GM21381 (cell line): Measurements from ENCODE around the gene ZFAND5.

Experiments
- ATAC-seq: cut with Tn5 transposase; IDR thresholded peaks from one replicate; pipeline ENCODE4 v1.9.1; 2021; ENCODE audit warnings: mild to moderate bottlenecking, moderate library complexity; ENCODE audit not compliant: unreplicated experiment

ZFAND5 gene

DNA sequence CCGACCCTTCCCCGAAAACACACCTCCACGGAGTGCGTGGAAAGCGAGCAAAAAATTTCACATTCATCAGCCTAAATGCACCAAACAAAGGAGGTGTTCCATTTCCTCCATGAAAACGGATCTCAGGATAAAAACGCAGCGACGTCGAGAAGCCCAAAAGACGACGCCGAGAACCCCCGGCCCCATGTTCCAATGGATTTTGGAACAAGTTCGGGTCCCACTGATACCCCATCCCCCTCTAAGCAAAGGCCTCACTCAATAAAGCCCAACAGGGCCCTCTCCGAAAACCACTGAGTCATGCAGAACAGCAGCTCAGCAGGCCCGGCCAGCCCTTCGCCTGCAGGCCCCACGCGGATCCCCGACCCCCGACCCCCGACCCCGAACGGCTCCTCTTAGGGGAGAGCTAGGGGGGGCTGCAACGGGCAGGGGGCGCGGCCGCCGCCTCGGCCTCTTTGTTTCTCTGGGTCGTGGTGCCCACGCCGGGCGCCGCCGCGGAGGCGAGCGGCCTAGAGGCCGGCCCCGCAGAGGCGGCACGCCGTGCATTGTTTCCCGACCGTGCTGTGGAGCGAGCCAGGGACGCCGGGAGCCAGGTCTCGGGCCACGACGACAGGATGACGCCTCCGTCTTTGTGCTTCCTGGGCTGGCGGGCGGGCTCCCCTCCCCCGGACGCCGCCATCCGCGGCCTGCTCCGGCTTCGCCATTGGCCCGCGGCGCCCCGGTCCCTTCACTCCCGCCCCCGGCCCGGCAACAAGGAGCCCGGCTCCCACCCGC, 915 bp downstream of the ZFAND5 start:
- ATAC-seq = peak; percentile 38

DNA sequence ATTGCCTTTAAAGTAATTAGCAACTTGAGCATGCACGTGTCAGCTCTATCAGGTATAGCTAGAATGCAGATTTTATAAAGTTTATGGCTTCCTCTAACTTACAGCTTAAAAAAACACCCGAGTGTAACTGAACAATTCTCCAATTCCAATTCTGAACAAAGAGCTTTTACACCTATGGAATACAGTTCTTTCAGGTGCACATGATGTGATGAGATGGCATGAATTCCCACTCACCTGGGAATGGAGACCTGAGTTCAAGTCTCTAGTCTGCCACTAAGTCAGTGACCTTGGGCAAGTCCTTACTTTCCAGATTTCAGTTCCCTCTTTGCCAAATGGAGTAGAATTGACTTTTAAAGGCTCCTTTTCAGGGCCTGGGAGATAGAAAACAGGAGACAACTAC, 1.8 kb downstream of the ZFAND5 start:
- ATAC-seq = no peak

DNA sequence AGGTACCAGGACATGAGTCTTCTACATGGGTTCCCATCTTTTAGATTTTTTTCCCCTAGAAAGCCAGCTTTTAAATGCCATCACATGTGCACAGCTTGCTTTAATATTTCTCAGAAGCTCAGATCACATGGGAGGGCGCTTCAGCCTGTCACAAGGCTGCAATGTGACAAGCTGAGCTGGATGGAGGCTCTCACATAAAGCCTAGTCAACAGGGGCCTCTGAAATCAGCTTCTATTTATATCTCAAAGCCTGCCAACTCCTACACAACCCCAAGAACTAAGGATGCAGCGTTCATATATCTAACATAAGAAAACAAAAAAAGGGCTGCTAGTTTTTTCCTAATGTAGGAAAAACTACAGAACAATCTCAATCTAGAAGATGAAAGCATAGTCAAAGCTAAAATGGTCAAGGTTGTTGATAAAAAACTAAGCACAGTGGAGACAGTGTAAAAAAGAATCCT, 2.3 kb downstream of the ZFAND5 start:
- ATAC-seq = peak; percentile 34

DNA sequence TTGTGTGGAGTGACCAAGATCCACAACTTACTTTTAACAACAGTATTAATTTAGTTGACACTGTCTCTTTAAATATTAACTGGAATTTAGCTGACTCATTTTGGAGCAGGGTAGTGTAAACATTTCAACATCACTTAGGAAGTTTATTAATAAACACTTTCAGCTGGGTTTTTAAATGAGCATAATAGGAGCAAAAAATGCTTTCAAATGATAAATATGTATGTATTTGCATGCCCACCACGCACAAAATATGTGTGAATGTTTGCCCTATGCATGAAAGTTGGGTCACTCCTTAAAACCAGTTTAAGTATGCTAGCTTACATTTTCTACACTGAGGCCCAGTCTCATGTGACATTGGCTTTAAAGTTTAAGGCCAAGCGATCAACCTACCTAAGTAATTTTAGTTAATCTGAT, 2.9 kb downstream of the ZFAND5 start:
- ATAC-seq = no peak

DNA sequence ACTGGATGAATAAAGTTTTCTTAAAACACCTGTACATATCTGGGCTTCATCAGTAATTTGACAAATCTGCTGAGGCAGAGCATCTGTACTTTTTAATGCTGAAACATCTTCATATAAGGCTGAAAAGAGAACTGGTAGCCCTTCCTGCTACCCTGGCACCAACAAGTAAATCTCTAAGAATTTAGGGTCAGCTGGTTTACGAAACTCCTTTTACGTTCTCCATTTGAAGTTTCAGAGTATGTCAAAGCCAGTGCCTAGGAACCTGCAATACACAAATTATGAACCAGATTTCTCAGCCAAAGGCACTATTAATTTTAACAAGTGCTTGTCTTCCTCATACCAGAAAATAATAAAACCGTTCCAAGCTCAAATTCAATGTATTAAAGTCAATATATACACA, 3.8 kb downstream of the ZFAND5 start:
- no peak for ATAC-seq

DNA sequence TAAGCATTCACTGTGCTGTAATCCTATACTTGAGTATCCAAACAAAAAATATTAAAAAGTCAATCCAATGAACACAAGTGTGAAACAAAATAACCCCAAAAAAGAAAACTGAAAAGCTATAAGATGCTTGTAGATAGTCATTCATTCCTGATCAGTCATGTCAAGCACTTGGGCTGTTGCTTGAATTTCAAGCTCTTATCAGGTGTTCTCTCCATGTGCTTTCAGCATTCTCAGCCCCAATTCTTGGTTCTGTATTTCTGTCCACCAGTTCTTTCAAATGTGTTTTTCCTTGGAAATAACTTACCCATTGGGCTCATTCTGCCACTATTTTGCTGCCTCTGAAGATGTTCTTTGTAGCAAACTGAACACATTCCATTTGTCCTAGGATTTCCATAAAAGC, 4.7 kb downstream of the ZFAND5 start:
- ATAC-seq = no peak

DNA sequence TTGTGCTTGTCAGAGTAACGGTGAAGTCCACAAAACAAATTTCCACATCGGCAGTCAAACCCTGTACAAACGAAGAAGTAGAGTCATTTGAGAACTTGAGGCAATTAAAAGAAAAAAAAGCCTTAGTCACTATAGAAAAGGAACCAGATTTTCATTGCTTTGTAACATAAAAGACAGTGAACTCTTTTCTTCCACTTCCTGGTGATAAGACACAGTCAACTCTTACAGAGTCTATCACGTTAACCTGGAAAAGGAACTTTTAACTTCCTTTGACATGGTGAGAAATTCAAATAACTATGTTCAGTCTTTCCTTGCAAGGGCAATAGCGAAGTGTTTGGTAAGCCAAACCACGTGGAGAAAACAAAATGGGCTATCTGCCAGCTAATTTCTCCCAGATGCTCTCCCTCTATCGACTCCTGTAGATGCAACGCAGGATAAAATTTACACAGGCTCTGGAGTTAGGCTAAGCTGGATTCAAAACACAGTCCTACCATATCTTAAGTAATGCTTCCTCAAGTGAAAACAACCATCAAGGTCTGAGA, 8.9 kb downstream of the ZFAND5 start:
- no peak for ATAC-seq

DNA sequence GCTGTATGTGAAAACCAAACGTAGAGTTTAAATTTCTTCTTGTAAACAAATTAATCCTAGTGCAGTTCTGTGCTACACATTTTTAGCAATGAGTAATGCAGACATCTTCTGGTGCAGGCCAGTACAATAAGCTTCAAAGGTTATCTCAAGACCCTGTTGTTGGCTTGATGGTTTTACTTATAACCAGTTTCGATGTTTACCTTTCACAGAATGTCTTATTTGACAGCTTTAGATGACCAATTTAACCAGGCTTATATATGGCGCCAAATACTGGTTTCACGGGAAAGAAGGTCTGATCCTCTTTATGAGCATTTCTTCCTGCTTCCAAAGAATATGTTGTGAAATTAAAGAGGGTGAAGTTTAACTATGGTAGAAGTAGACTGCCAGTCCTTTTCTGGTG, 9.9 kb downstream of the ZFAND5 start:
- ATAC-seq = no peak

DNA sequence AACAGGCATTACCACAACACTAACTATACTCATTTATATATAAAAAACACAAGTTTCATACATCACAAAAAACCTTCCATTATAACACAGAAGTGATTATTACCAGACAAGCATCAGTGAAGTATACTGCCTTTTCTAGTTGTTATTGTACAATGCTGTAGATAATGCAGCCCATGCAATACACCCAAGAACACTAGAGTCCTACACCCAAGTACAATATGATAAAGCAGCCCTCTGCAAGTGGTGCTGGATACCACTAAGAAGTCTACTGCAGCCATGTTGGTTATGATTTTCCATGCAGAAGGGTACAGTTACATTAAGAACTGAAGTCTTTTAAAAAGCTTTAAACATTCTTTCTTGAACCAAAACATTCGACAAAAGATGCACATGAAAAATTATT, 10.3 kb downstream of the ZFAND5 start:
- ATAC-seq = no peak

DNA sequence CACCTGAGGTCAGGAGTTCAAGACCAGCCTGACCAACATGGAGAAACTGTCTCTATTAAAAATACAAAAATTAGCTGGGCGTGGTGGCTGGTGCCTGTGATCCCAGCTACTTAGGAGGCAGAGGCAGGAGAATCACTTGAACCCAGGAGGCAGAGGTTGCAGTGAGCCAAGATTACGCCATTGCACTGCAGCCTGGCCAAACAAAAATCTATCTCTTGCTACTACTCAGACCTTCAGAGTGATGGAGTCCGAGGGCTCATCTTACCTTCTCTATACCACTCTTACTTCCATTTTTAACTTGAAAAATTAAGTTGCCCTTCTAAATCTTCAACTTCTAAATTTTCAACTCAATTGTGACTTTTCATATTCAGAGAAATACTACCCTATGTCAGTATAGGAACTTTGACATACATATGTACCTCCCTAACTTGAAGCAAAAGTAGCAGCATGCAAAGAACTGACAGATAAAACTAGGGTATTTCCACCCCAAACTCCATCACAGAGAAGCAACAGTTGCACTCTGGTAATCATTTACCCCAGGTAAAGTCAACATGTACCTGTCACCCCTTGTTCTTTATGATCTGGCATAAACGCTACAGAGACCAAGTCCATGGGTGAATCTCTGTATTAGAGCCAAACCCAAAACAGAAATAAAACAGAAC, 11.4 kb downstream of the ZFAND5 start:
- no peak for ATAC-seq

DNA sequence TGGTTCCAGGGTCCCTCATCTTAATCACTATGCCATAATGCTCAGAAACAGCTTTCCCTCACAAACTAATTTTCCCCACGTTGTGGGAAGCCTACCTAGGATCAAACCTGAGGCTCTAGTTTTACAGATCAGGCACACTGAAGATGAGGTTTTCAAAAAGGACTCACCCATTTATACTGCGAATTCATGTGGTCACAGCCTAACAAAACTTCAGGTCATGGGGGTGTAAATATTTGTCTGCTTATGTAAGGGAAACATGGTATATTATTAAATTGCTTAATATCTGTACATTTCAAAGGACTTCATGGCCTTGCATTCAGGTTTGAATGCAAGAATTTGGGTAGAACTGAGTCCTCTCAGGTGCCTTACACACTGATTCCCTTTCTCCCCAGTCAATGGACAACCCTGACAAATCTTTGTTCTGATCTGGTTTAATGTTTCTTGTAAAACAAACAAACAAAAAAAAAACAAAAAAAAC, 12.1 kb downstream of the ZFAND5 start:
- no peak for ATAC-seq

DNA sequence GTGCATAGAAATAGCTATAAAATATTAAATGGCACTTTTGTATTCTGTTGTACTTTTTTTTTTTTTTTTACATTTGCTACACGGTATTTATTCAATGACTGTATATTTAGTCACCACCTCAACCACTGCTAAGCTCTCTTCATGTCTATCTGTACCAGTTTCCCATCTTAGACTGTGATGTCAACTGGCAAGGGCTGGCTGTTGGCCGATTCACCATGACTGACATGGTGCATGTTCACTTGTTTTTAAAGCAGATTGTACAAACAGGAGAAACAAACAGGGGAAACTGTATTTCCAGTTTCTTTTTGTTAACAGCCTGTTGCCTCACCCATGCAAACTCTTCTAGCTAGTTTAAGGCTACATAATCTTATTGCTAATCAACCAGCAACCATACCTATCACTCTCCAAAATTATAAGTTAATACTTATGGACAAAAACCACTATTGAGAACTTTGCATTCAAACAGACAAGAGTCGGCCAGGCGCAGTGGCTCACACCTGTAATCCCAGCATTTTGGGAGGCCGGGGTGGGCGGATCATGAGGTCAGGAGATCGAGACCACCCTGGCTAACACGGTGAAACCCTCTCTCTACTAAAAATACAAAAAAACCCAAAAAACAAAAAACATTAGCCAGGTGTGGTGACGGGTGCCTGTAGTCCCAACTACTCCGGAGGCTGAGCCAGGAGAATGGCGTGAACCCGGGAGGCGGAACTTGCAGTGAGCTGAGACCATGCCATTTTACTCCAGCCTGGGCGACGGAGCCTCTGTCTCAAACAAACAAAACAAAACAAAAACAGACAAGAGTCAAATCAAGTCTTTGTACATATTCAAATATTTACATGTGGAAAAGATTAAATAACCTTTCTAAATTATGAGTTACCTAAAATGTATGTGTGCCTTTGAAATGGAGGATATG, 13.2 kb downstream of the ZFAND5 start:
- ATAC-seq = no peak

DNA sequence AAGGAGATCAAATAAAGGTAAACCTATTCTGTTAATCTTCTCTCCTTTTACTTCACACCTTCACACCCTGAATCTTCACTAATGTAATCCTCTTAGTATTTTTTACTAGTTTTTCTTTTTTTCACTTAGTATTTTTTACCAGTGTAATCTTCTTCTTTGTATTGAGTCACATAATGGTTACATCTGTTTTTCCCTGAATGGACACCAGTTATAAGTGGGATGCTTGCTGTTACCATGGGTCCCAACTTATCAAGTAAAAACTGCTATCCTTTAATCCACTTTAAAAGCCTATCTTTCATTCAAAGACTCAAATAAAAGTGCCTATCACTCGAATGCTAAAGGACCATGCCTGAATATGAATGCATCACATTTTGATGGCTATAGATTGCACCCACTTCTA, 15.1 kb downstream of the ZFAND5 start:
- ATAC-seq = no peak

DNA sequence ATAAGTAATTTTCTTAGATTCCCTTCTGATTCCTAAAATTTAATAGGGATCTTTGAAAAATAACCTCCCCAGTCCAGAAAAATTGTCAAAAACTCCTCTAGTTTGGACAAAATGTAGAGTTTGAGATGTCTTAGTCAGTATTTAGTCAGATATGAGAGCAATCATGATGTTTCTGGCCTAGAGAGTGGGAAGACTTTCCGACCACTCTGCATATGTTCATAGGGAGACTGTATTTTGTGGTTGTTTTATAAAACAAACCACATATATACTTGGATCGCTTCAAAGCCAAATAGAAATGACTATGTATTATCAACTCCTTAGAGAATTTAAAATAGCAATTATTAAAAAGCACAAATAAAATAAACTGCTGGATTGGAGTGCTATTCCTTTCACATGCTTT, 15.8 kb downstream of the ZFAND5 start:
- ATAC-seq = no peak

DNA sequence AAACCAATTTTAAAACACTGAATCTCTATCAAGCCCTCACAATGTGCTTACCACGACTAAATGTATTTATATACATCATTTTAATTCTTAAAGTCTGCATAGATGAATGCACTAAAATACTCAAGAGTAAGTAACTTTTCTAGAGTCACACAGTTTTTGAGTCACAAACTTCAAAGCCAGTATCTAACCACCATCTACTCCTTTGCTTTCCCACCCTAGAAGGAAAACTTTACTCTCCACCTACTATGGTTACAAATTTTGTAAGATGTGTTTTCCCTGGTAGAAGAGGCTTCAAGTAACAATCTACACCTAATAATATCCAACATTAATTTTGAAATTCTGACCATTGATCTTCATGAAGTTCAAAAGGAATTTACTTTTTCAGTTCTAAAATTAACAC, 18.7 kb downstream of the ZFAND5 start:
- no peak for ATAC-seq

DNA sequence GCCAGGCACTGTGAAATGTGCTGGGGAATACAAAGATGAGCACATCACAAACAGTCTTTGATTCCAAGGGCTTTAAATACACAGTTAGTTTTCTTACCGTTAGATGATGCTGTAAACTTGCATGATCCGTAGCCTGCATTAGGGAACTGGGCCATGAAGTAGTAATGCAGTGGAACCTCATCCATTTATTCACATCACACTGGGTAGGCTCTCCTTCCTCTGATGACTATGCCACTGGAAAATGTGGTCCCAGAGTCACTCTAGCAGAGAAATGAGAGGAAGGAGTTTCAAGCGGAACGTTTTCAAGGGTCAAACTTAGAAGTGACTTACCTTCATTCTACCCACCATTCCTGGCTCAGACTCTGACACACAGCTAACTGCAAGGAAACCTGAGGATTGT, 26.4 kb downstream of the ZFAND5 start:
- no peak for ATAC-seq

DNA sequence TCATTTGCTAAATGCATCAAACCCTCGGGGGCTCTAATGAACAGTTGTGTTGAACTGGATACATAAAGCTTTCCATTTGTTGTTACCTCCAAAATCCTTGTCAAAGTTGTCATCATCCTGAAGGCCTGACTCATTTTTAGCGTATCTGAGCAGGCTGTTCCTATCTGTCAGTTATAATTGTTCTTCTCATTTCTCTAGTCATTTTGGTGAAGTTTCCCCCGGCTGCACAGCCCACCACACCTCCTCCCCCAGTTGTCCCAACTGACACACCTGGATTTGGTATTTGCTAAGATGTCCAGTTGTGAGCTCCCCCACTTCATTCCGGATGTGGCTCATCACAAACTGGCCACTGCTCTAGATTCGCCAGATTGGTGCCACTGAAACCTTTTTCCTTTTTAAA, 27.7 kb downstream of the ZFAND5 start:
- ATAC-seq = no peak

DNA sequence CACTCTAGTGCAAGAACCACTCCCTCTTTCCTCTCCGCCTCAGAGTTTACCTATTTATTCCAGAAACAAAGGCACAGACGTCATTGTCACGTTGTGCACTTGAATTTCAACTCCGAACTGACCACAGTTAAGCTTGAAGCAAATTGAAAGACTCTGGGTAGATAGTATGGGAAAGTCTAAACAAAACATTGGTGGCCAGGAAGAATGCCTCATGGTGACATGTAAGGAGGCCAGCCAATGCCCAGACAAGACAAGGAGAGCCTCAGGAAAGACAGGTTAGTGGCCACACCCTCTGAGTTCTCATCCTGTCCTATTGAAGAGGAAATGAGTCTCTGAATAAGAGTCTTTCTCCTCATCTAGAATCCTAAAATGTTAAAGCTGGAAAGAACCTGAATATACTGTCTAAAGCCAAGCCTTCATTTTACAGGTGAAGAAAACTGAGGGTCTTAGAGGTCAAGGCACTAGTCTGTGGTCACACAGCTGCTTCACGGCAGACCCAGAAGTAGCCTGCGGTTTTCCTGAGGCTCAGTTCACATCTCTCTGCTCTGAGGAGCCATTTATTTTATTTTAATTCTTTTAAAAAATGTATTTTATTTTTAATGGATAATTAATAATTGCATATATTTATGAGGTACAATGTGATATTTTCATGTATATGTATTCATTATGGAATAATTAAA, 30.2 kb downstream of the ZFAND5 start:
- ATAC-seq = no peak

DNA sequence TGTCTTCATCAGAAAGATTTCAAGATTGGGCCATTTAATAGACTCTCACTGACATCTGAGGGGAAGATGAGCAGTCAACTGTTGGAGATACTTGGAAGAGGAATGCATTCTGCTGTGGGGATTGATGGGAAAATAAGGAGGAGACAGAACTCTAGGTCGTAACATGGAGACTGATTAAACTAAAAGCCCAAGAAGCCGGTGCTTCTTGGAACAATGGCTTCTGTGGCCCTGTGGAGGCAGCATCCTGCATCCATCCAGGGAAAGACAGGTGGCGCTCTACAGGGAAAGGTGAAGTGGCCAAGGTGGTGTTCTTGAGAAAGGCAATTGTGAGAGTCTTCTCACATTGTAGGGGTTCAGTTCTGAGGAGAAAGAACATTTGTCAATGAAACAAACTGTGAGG, 31.3 kb downstream of the ZFAND5 start:
- ATAC-seq = no peak

DNA sequence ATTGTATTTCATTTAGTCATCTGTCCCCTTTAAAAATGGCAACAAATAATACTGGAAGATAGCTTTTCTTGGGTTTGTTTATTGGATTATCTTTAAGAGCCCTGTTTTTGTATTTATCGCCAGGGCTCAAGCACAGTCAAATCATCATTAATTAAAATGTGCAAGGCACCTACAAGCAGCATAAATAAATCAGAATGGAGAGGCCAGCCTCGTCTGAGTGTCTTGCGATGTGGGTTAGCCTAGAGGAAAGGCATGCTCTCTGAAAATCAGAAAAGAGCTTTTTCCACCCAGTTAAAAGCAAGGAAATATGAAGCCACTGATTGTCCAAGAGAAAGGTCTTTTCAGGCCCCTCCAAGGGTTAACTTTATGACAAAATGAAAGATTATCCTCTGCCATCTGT, 31.8 kb downstream of the ZFAND5 start:
- no peak for ATAC-seq

DNA sequence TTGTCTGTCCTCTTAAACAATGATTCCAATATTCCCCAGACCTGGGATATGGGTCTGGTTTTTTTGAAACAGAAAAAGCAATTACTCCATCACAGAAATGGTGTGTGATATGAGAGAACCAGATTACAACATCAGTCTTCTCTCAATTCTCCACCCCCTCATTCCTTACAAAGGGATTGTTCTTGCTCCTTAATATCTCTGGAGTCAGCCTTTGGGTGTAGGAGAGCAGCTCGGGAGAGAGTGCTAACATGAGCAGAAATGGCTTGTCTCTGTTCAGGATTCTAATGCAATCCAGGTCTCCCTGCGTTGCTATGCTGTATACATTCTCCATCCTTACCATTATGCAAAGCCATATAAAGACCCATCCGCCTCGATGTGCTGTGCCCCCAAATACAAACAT, 32.7 kb downstream of the ZFAND5 start:
- no peak for ATAC-seq
